SH-SY5Y (cell line): Measurements from ENCODE around the gene SNCA.

Source experiments
- GATA2 ChIP-seq: IDR thresholded peaks from 2 replicates; pipeline ENCODE4 v1.6.1; 2011; ENCODE audit warnings: mild to moderate bottlenecking, low read depth, low read length
- GATA3 ChIP-seq: IDR thresholded peaks from 2 replicates; pipeline ENCODE4 v1.6.1; 2011; ENCODE audit warnings: low read depth, mild to moderate bottlenecking, low read length, moderate library complexity

SNCA gene

DNA sequence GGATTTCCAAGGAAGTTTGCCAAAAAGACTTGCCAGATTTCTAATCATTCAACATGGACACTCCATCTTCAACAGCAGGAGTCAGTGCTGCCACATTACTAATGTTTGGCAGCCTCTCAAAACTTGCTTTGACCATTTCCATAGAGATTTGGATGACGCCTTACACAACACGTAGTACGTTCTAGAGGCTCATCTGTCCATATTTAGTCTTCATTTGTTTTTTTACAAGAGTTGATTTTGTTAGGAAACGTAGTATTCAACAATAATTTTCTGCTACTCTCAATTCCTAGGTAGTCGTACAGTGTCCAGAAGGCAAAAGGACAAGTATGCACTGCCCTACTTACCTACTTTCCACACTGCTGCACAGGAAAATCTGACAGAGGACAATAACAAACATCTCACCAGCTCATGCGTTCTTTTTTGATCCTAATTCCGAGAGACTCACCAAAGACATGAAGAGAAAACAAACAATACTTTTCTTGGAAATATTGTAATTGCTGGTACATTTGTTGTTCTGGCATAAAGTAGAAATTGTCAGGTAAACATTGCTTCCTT lies 117.3 kb downstream of the SNCA start:
- TF ChIP-seq GATA2 (no peak), GATA3 (no peak)

DNA sequence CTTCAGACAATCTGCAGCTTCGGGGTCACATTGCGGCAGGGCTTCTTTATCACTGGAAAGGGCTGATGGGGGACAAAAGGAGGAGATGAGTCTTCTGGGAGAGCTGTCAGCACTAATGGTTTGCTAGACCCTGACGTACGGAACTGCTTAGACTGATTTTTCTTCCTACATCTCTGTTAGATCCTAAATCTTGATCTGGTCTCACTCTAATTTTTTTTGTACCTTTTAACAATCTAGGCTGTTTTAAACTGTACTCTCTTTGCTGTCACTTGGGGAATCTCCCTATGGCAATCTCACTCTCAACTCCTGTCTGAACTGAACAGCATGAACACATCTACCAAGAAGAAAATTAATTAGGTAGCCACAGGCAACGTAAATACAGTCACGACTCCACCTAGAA lies 120.1 kb downstream of the SNCA start:
- TF ChIP-seq GATA3, result no peak
- no peak for TF ChIP-seq GATA2

DNA sequence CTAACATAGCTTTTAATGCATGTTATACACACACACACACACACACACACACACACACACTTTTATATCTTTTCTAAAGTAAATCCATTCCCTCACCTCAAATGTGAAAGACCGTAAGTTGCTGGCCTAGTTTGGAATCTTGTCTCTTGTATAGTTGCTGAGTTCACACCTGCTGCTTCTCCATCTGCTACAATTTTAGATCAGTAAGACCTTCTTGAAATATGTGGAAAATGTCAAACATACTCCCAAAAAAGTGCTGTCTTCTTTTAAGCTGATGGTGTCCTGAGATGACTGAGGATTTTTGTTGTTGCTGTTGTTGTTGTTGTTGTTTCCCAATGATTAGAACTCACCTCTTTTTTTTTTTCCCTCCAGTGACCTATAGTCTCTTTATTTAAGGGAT lies 121.3 kb downstream of the SNCA start:
- TF ChIP-seq GATA2 (no peak), GATA3 (no peak)

DNA sequence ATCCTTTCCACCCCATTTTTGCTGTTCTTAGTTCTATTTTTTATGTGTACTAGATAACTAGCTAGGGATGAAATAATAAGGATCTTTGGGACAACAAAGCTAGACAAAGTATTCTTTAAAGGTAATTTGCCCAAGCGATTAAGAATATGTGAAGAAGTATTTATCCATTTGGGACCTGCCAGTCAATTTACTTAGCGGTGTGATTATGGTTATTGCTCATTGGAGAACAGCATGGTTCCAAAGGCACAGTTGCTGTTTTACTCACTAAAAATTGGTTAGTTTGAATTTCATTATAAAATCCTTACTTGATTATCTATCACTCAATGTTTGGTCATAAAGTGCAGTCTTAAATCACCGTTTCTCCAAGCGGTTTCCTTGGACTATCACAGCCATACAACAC lies 124.1 kb downstream of the SNCA start:
- no peak for TF ChIP-seq GATA3
- TF ChIP-seq GATA2, result no peak

DNA sequence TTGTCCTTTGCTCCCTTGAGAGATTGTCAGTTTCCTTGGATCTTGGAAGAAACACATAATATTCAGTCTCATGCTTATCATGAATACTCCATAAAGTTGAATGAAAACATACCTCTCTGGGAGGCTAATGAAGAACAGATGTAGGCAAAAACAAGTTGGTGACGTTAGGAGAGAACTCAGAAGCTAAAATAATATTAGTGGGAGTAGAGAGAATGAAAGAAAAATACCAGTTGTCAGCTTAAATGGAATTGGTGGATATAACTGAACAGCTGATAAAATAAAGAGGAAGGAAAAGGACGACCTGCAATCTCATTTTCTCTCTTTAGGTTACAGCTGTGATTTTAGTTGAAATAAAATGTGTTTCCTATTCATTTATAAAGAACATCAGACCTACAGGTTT lies 124.8 kb downstream of the SNCA start:
- TF ChIP-seq GATA2 (no peak), GATA3 (no peak)

DNA sequence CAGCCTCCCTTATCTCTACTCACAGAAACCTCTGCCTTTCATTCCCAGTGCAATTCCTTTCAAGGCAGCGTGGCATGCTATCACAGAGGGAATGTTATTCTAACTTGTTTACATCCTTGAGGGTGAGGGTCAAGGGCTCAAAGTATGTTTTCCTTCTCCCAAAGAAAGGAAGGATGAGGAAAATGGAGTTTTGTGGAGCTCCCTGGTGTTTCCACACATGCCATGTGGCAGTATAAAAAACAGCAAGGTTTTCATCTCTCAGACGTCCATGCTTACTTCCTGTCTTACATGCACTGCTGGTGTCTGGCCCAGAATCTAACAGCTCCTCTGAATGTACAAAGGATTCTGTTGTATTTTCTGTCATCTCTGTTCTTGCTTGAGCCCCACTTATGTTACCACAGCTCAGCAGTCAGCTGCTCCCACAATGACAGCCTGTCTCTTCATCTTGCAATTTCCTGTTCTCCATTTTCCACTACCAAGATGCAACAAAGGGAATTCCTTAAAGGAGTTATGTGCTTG lies 128.0 kb downstream of the SNCA start:
- TF ChIP-seq GATA3, result no peak
- TF ChIP-seq GATA2, result no peak

DNA sequence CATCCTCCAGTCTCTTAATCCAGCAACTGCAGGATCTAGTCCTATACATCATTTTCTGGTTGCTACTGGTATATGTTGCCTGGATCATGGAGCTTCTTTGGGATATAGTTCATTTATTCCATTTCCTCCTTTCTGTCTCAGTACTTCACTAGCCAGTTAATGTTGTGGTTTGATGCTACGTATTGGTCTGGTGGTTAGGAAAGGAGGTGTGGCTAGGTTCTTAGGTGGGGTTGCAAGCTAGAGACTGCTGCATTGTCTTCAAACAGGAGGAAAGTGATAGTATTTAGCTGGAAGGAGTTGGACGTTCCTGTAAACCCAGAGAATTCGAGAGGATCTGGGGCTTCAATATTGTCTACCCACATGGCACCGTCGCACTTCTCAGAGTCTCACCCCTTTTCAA lies 129.5 kb downstream of the SNCA start:
- TF ChIP-seq GATA3 (no peak), GATA2 (no peak)

DNA sequence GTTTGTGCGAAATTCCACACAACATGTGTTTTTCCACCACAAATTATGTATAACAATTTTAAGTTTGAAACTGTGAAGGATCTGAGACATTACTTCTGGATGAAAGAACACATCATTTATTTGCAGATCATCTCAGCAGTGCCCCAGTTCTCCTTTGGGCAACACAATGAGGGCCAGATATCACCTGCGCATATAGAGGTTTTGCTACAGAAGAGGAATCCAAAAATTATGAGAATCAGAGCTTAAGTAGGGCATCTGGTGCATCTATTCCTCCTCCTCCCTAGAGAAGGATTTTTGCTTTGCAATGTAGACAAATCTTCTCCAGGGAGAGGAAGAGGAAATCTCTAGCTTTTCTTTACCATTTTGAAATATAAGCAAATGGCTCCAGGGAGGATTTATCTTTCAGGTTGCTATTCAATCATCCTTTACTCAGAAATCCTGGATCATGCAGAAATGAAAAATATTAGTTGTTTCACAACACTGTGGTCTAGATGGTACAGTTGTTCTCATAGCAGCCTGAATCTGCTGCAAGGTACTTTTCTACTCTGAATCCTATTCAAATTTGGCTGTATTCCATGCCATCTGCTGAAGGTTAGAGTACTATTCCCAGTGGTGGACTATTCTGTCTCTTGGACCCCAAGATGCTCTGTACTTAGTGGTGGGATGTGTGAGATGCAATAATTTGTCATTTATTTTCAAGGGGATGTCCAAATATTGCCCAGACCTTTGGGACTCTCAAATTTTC lies 132.1 kb downstream of the SNCA start:
- TF ChIP-seq GATA2 (no peak), GATA3 (no peak)

DNA sequence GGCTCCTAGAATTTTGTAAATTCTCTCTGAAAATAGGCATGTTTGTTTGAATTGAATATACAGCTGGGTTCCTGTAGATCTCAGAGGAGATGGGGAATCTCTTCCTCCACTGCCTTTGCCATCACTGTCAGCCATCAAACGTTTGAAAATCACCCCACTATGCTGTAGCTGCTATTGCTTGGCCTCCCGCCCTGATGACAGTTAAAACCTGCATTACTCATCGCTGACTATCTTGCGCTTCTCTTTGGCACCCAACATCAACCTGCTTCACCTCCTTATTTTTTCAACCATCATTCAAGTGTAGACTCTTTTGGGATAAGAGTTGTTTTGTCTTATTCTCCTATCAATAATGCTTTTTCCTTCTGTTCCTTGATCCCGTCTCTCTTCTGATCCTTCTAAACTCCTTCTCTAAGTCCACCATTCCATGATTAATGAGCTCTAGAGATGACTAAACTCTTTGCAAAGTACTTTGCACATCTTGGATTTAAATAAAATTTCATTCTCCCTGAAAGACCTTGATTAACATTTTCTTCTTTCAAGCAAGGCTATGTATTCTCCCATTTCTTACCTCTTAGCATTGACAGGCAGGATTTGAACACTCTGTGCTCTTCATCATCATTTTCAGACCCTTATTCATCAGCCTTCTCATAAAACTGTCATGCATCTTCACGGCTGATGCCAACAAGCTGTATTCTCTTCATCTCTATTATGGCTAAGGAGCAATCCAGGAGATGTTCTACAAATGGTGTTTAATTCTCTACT lies 133.0 kb downstream of the SNCA start:
- TF ChIP-seq GATA2, result no peak
- TF ChIP-seq GATA3, result no peak

DNA sequence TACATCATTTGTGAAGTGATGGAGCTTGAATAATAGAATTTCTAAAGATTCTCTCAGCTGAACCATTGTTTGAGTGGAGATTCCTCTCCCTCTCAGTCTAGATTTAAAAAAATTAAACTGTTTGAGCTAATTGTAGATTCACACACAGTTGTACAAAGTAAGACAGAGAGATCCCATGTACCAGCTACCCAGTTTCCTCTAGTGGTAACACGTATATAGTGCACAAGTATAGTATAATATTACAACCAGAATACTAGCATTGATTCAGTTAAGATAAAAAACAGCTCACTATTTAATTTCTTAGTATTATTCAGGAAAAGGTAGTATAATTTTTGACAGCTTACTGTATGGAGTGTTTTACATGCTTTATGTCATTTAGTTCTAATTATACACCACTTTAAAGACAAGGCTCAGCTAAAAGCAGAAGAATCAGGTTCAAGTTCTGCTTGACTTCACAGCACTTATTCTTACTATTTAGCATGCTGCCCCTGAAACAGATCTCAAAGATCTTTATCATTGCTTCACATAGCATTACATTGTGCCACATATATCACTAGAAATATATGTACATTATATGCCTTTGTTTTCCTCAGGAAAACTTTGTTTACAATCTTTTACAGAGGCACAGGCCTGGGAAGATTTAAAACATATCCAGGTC lies 136.1 kb downstream of the SNCA start:
- TF ChIP-seq GATA3 (no peak), GATA2 (no peak)

DNA sequence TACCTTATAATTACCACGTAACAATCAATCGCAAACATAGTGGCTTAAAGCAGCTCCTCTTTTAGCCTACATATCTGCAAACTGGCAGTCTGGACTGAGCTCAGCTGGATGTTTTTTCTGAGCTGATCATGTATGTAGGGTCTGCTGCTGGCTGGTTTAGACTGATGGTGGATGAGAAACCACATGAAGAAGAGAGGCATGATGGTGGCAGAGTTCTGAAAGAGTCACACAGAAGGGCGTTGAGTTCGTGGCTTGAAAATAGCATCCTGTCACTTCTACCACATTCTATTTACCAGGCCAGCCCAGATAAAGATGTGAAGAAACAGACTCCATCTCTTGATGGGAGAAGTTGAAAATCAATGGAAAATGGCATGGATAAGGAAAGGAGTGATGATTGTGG lies 151.3 kb downstream of the SNCA start:
- no peak for TF ChIP-seq GATA3
- no peak for TF ChIP-seq GATA2

DNA sequence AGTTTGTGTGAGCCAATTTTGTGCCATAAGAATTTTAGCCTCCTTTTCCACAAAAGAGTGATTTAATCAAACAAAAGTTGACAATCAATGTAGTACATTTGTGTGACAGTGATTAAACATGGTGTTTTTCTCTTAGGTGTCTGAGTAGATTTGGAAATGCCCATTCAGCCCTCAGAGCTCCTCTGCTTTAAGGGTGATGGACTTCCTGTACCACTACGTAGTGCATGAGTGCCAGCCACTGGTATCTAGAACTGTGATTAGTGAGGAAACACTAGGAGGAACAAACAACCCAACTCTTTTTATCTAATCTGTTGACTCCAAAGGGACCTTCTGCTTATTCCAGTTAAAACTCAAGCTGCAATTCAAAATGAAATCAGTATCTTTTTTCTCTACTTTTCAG lies 151.7 kb downstream of the SNCA start:
- no peak for TF ChIP-seq GATA2
- TF ChIP-seq GATA3, result no peak

DNA sequence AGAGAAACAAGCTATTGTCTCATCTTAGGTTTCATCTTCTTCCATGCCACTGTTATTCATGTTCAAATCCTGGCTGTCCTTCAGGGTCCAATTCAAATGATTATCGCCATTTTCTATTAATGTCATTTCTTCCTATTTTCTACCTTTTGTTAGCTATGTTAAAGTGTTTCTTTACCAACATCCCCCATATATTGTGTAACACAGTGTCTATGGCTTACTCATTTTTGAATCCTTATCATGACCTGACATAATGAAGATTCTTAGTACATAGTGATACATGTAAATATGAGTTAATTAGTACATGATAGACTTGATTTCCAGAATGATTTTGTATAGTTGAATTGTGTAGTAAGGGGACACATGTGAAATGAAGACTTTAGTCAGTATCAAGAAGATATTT lies 152.4 kb downstream of the SNCA start:
- TF ChIP-seq GATA3, result no peak
- TF ChIP-seq GATA2, result no peak

DNA sequence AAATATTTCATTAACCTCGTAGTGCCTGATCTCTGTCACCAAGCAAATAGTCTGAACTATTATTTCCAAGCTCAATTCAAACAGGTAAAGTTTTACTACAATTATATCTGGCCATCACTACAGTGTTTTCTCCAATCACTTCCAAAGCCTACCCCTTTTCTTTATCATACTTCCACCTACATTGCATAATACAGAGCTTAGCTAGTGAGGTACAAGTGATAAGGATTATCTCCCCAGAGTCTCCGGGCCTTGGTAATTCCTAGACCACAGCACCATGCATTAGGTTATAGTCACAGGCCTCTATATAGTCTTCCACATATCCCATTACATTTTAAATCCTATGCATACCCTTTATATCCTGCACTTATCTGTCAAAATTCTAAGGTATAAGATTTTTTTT lies 154.2 kb downstream of the SNCA start:
- TF ChIP-seq GATA2 (no peak), GATA3 (no peak)
